HG03280 (cell line): ENCODE measurements around the gene SPRYD3.

Source experiments
- ATAC-seq: cut with Tn5 transposase; IDR thresholded peaks from one replicate; pipeline ENCODE4 v1.9.1; 2021; ENCODE audit warnings: mild to moderate bottlenecking, moderate library complexity; ENCODE audit not compliant: unreplicated experiment

The SPRYD3 gene

DNA sequence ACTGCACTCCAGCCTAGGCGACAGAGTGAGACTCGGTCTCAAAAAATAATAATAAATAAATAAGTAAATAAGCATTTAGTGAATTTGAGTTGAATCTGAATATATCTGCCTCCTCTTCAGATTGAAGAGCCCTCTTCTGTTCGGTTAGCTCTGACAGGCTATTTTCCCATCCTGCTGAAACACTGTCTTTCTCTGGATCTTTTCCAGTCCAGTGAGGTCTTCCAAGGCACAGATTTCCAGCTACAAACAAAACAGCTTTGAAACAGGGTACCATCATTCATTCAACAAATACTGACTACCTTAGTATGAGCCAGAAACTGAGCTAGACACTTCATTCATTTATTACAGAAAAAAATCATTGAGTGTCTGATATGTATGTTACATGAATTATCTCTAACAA lies 7.2 kb upstream of the SPRYD3 start:
- ATAC-seq = no peak

DNA sequence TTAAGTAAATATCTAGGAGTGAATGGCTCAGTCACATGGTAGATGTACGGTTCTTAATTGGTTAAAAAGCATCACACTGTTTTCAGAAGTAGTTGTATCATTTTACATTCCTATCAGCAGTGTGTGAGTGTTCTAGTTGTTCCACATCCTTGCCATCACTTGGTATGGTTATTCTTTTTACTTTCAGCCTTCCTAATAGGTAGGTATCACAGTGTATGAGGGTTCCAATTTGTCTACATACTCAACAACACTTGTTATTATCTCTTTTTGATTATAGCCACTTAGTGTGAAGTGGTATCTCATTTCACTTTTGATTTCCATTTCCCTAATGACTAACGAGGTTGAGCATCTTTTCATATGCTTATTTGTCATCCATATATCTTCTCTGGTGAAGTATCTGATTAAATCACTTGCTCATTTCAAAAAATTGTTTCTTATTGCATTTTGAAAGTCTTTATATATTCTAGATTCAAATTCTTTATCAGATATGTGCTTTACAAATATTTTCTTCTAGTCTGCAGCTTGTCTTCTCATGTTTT lies 3.5 kb upstream of the SPRYD3 start:
- no peak for ATAC-seq

GRCh38 chr12:53078425-53079225 lies 565 bp downstream of the SPRYD3 start:
- ATAC-seq = peak; percentile 25

GRCh38 chr12:53077030-53077429 lies 2.2 kb downstream of the SPRYD3 start:
- no peak for ATAC-seq

GRCh38 chr12:53076461-53076860 lies 2.7 kb downstream of the SPRYD3 start:
- ATAC-seq = no peak

DNA sequence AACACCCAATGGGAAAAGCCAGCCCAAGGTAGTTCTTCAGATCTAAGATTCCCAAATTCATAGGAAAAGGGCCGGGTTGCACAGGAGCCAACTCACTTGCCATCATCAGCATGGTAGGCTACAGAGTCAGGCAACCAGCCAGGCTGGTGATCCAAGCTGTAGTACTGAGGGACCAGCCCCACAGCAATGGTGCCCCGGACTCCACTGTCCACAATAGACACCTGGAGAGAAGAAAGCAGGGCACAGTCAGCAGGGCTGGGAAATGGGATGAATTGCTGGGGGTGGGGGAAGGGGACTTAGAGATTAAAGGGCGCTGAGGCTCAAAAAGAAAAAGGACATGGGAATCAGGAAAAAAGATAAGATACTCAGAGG lies 4.2 kb downstream of the SPRYD3 start:
- no peak for ATAC-seq

GRCh38 chr12:53074283-53074998 lies 4.7 kb downstream of the SPRYD3 start:
- ATAC-seq = no peak

- no peak for ATAC-seq
These were observed 5.3 kb downstream of the SPRYD3 start for GRCh38 chr12:53073881-53074280.

DNA sequence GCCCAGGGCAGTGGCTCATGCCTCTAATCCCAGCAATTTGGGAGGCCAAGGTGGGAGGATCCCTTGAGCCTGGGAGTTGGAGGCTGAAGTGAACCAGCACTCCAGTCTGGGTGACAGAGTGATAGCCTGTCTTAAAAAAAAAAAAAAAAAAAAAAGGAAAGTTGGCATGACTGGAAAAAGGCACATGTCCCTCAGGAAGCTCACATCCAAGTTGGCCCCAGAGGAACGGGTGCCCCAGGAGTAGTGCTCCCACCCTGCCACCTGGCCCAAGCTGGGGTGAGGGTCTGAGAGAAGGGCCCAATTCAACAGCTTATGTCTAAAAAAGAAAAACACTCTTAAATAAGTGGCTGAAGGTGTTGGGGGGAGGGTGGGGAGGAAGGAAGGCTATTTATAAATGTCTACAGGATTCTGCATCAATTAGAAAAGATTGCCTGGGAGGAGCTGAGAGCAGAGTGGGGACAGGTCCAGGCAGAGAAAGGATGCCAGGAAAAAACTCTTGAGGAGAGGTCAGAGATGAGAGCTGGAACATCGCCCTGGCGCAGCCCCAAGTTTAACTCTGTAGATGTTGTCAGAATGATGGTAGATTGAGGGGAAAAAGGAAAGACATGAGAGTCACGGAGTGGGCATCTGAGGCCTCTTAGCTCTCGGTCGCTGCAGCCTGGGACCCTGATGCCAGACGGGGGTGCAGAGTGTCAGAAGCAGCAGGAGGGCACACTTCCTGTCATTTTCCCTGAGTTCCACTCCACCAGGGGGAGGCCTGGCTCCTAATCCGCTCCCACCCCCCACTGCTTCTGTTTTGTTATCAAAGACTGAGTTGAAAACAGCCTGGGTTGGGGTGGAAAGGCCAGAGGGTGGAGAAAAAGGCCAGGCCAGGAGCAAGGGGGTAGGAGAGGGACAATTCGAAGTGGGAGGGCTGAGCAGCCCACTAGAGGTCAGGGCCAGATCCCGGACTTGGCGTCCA lies 7.3 kb downstream of the SPRYD3 start:
- ATAC-seq = no peak

GRCh38 chr12:53070877-53071492 lies 8.2 kb downstream of the SPRYD3 start:
- no peak for ATAC-seq

GRCh38 chr12:53069621-53070410 lies 9.4 kb downstream of the SPRYD3 start:
- ATAC-seq = no peak

DNA sequence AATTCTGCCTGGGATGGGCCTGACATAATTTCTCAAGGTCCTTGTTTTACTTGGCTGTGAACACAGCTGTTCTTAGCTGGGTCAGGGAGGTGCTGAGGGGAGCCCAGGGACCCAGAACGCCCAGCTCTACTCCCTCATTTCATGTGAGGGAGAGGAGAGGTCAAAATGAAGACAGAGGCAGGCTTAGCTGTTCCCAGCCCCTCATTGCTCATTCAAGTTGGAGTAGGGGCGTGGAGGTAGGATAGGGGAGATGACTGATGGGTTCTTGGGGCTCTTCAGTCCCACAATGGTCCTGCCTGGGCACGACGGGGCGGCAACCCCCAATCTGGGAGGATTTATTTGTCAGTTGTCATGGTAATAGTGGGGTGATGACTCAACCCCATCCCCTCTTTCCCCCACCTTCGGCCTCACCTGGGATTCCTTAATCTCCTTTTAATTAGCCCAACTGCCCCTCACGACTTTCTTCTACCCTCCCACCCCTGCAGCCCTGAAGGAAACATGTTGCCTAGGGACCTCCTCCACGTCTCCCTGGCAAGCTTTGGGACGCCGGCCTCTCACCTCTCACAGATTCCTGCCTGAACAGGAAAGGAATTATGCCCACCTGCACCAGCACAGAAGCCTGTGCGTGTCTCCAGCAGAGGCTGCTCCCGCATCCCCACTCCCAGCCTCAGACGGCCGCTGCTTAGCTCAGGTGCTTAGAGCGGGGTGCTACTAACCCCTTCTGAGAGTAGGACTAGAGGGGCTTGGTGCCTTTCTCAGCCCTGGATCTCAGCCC lies 10.2 kb downstream of the SPRYD3 start:
- no peak for ATAC-seq

DNA sequence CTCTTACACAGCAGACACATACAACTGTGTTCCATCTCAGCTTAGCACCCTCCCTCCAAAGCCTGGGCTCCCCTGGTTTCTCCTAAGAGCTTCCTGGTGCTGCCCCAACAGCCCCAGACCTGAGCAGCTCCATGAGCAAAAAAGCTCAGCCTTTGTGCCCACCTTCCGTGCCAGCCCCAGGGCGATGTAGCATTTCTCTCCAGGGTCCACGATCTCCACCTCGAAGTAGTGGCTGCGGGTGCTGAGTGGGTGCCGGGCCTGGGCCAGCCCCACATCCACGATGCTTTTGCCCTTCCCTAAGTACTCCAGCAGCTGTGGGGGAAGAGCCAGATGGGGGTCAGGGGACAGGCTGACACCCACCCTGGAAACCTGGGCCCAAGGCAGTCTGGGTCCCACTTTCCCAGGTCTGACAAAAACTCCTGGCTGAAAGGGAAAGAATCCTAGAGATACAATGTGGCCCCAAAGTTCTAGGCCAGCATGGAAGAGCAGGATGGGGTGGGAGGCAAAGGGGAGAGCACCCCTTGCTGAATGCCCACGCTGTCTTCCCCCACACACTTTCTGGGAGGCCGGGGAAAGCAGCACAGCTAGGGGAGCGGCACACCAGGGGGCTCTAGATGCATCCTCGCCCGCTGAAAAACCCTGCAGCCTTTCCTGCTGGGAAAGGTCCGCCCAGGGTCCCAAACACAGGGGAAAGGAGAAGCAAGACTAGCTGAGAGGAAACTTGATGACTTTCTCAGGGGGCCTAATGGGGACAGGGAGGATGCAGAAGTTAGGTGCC lies 11.0 kb downstream of the SPRYD3 start:
- no peak for ATAC-seq

GRCh38 chr12:53067074-53067992 lies 11.9 kb downstream of the SPRYD3 start:
- no peak for ATAC-seq

DNA sequence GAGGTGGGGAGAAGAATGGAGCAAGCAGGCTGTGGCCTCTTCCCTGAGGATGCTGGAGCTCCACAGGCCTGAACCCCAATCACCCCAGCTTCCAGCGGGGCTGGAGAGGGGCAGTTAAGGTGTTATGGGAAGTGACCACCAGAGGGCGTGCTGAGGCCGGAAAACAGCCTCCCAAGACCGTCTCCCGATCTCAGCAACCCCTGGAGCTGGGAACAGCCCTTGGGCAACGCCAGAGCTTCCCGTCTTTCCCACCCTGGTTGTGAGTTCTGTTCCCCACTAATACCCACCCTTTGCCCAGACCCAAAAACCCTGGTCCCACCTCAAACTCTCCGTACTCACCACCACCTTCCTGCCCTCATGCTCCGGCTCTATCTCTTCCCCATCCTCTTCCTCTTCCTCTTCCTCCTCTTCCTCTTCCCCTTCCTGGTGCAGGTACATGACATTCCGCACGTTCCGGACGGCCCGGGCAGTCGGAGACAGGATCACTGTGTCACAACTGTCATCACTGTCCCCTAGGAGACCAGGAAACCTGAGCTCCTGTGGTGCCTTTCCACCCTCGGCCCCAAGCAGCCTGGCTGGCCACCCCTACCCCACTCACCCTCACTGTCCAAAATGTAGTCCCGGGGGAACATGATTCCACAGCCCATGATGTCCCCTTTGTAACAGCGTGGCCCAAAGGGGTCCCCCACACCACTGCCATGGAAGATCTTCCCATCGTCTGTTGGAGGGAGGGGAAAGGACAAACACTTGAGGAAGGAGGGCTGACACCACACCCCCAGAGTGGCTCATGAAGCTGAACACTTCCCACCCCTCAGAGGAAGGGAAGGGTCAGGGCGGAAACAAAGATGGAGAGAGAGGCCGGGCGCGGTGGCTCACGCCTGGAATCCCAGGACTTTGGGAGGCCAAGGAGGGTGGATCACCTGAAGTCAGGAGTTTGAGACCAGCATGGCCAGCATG lies 12.9 kb downstream of the SPRYD3 start:
- ATAC-seq = no peak

GRCh38 chr12:53065470-53065869 lies 13.7 kb downstream of the SPRYD3 start:
- no peak for ATAC-seq
